H1 (cell line): ENCODE measurements around the gene PFN4. TPM values are rescaled to one million over a fixed set of nuclear protein-coding genes. Genes with fewer than 3 reads are reported as not detected.
A peak's percentile ranks its signal among the peaks of the same experiment; 100 is the strongest.

Source experiments
- ASH2L ChIP-seq: fragments of 200-600, 300-600 bp; sonication (generic); IDR thresholded peaks from one replicate; pipeline ENCODE4 v1.7.1; 2017; ENCODE audit warnings: low read length
- BACH1 ChIP-seq: IDR thresholded peaks from 2 replicates; pipeline ENCODE4 v1.6.1; 2012; ENCODE audit warnings: low read length, improper control_type of control experiment
- BRCA1 ChIP-seq: IDR thresholded peaks from 2 replicates; pipeline ENCODE4 v1.6.1; 2012; ENCODE audit warnings: low read depth, low read length, improper control_type of control experiment
- CBX8 ChIP-seq: fragments of 300-800, 300-1000 bp; sonication (generic); IDR thresholded peaks from 2 replicates; pipeline ENCODE4 v1.7.1; 2016; ENCODE audit warnings: low read depth, low read length, borderline replicate concordance
- CEBPB ChIP-seq: IDR thresholded peaks from 2 replicates; pipeline ENCODE4 v1.6.1; 2012; ENCODE audit warnings: low read depth, low read length
- CHD1 ChIP-seq: IDR thresholded peaks from 2 replicates; pipeline ENCODE4 v1.6.1; 2012; ENCODE audit warnings: low read depth, low read length, improper control_type of control experiment
- CREB1 ChIP-seq: IDR thresholded peaks from 2 replicates; pipeline ENCODE4 v1.6.1; 2012; ENCODE audit warnings: inconsistent platforms
- EGR1 ChIP-seq: IDR thresholded peaks from 2 replicates; pipeline ENCODE4 v1.6.1; 2011; ENCODE audit warnings: low read depth, low read length, borderline replicate concordance
- EP300 ChIP-seq, 2 experiments: IDR thresholded peaks; 1 replicate in 1 of 2; 2 replicates in 1 of 2; pipeline ENCODE4 v1.6.1; 2011 to 2012; ENCODE audit warnings: low read depth in 2 of 2, low read length in 2 of 2, mild to moderate bottlenecking in 2 of 2, borderline replicate concordance in 1 of 2, inconsistent platforms in 1 of 2, moderate library complexity in 1 of 2
- EZH2 ChIP-seq: fragments of 200-600 bp; sonication (generic); IDR thresholded peaks from 2 replicates; pipeline ENCODE4 v1.7.1; 2012; ENCODE audit warnings: low read depth, mild to moderate bottlenecking, moderate library complexity, low read length, inconsistent platforms; ENCODE audit not compliant: severe bottlenecking
- HDAC2 ChIP-seq, 2 experiments: fragments of 300-600 bp in 1 of 2; sonication (generic) in 1 of 2; IDR thresholded peaks; 2 replicates each; pipeline ENCODE4 v1.6.1; 2011 to 2012; ENCODE audit warnings: low read depth in 2 of 2, low read length in 2 of 2, mild to moderate bottlenecking in 2 of 2, moderate library complexity in 2 of 2, borderline replicate concordance in 1 of 2, inconsistent platforms in 1 of 2
- JUND ChIP-seq: IDR thresholded peaks from 2 replicates; pipeline ENCODE4 v1.6.1; 2011; ENCODE audit warnings: mild to moderate bottlenecking, improper control_type of control experiment, low read length
- MAFK ChIP-seq: IDR thresholded peaks from 2 replicates; pipeline ENCODE4 v1.6.1; 2012; ENCODE audit warnings: low read depth, mild to moderate bottlenecking, improper control_type of control experiment, low read length
- NRF1 ChIP-seq: IDR thresholded peaks from 2 replicates; pipeline ENCODE4 v1.6.1; 2011; ENCODE audit warnings: mild to moderate bottlenecking, low read depth, low read length, improper control_type of control experiment
- PHF8 ChIP-seq: fragments of 200-600 bp; sonication (generic); conservative IDR thresholded peaks from 2 replicates; pipeline ENCODE4 v1.7.1; 2012; ENCODE audit warnings: low read depth, mild to moderate bottlenecking, inconsistent platforms, low read length, moderate library complexity
- POLR2A ChIP-seq, 2 experiments: IDR thresholded peaks; 1 replicate in 1 of 2; 2 replicates in 1 of 2; pipeline ENCODE4 v1.6.1; 2011; ENCODE audit warnings: low read depth in 2 of 2, low read length in 2 of 2, mild to moderate bottlenecking in 2 of 2; ENCODE audit errors: control extremely low read depth in 1 of 2
- POLR2AphosphoS5 ChIP-seq: IDR thresholded peaks from 2 replicates; pipeline ENCODE4 v1.6.1; 2011; ENCODE audit warnings: low read depth, low read length
- RXRA ChIP-seq: IDR thresholded peaks from 2 replicates; pipeline ENCODE4 v1.6.1; 2011; ENCODE audit warnings: low read depth, mild to moderate bottlenecking, low read length, moderate library complexity; ENCODE audit not compliant: insufficient read depth
- SIN3A ChIP-seq, 2 experiments: IDR thresholded peaks in 1 of 2; conservative IDR thresholded peaks in 1 of 2; 2 replicates each; pipeline ENCODE4 v1.6.1; 2011 to 2012; ENCODE audit warnings: low read length in 2 of 2, improper control_type of control experiment in 1 of 2, low read depth in 1 of 2, mild to moderate bottlenecking in 1 of 2
- SRF ChIP-seq: IDR thresholded peaks from 2 replicates; pipeline ENCODE4 v1.6.1; 2011; ENCODE audit warnings: mild to moderate bottlenecking, low read depth, low read length, moderate library complexity
- SUZ12 ChIP-seq: fragments of 200-600 bp; sonication (generic); IDR thresholded peaks from 2 replicates; pipeline ENCODE4 v1.6.1; 2012; ENCODE audit warnings: mild to moderate bottlenecking, inconsistent platforms, low read length, moderate library complexity, mixed read lengths
- TAF7 ChIP-seq: optimal IDR thresholded peaks from 2 replicates; pipeline ENCODE3; 2011; ENCODE audit warnings: low read depth, mild to moderate bottlenecking, inconsistent platforms, low read length, moderate library complexity, borderline replicate concordance
- TEAD4 ChIP-seq: IDR thresholded peaks from 2 replicates; pipeline ENCODE4 v1.6.1; 2012; ENCODE audit warnings: low read depth, low read length, inconsistent platforms, mixed read lengths
- ZNF274 ChIP-seq: IDR thresholded peaks from 2 replicates; pipeline ENCODE4 v1.7.0; 2012; ENCODE audit warnings: low read length, borderline replicate concordance; ENCODE audit errors: extremely low read depth
- polyA plus RNA-seq, 7 experiments: library from polyadenylated mRNA; depleted of rRNA in 3 of 7; stranded (reverse) in 5 of 7; unstranded in 2 of 7; fragments of >200 nt in 5 of 7; fragments of 200-250 nt in 2 of 7; gene quantifications; 1 replicate in 5 of 7; 2 replicates in 1 of 7; 4 replicates in 1 of 7; pipeline versions ENCODE4 v1.2.1 to v1.2.3, GENCODE V29; 2011 to 2013; ENCODE audit warnings: missing spikeins in 2 of 7, mixed read lengths in 2 of 7
- total RNA-seq: library from RNA; stranded (reverse); fragmentation: NEBNext Ultra II Directional; extraction: Animal tissue kit (Norgen Biotek cat#: 25700); gene quantifications from 2 replicates; pipeline ENCODE4 v1.2.1, GENCODE V29; 2021
- TF ChIP-seq, protein P1 (sequence below): IDR thresholded peaks from 2 replicates; pipeline ENCODE4 v1.6.1; 2012; ENCODE audit warnings: inconsistent platforms

The PFN4 gene
- total and polyA plus RNA-seq, 2 of the 8 experiments (the other 6 are each of a cell fraction or from before 2014, with no cell fraction given): not detected

DNA sequence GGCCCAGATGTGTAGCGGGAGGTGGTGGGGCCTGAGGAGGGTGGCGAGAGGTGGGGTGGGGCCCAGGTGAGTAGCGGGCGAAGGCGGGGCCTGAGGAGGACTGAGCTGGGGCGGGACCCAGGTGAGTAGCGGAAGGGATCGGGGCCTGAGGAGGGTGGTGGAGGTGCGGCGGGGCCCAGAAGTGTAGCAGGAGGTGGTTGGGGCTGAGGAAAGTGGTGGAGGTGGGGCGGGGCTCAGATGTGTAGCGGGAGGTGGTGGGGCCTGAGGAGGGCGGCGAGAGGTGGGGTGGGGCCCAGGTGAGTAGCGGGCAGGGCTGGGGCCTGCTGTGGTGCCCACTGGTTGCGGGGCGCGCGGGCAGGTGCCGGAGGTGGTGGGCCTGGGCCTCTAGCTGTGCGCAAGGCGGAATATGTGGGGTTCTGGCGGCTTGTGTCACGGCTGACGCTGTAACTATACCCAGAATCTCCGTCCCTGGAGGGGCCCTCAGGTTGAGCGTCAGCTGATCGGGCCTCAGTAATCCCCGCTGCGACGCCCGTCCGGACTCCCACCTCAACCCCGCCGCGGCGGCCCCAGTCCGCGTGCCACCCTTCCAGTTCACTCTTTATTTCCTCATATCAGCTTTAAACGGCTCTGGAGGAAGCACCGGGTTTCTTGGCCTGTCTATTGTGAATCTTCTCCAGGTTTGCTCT lies 46.1 kb downstream of the PFN4 start (continued):
- TF ChIP-seq CREB1 (peak; percentile 43; the same call in 1 of the 2 replicates), NRF1 (no peak), SIN3A (conservative IDR thresholded peaks at IDR 0.05 in 1 of 2, IDR thresholded peaks at IDR 0.05 in 1 of 2; ENCODE audit: low read depth in 1 of 2, low read length in 2 of 2) (peak in 1 of 2 experiments; percentile 71; a peak in 1 of 4 replicates), BACH1 (no peak), CEBPB (no peak), EGR1 (no peak), JUND (no peak), EZH2 (no peak), HDAC2 (IDR thresholded peaks at IDR 0.05; ENCODE audit: borderline replicate concordance in 1 of 2, low read depth in 2 of 2, low read length in 2 of 2) (no peak), SRF (no peak), TAF7 (no peak), BRCA1 (no peak), ASH2L (no peak), SUZ12 (no peak), ZNF274 (no peak), CHD1 (no peak), EP300 (IDR thresholded peaks at IDR 0.05; ENCODE audit: borderline replicate concordance in 1 of 2, low read depth in 2 of 2, low read length in 2 of 2) (no peak), MAFK (no peak), RXRA (no peak), PHF8 (peak; percentile 52), TEAD4 (no peak; the same call in 1 of the 2 replicates), POLR2AphosphoS5 (peak; percentile 48), POLR2A (IDR thresholded peaks at IDR 0.05; ENCODE audit: control extremely low read depth in 1 of 2, low read depth in 2 of 2, low read length in 2 of 2) (peak; percentile 49 to 56), CBX8 (no peak)
- TF ChIP-seq, protein P1, sequence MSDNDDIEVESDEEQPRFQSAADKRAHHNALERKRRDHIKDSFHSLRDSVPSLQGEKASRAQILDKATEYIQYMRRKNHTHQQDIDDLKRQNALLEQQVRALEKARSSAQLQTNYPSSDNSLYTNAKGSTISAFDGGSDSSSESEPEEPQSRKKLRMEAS: no peak; the same call in 1 of the 2 replicates
